Vagina (tissue), 2 donors: ENCODE results near the gene LIFR. TPM values are rescaled to one million over a fixed set of nuclear protein-coding genes. Genes with fewer than 3 reads are reported as not detected.
A peak's percentile ranks its signal among the peaks of the same experiment; 100 is the strongest.

Experiments
- DNase-seq, 2 donors: peaks; one replicate each; pipeline ENCODE4 v3.0.0-alpha.2; 2017; ENCODE audit errors: extremely low spot score in 2 of 2
- H3K27ac ChIP-seq: fragments of 200-600 bp; sonication (generic); one replicate; pipeline ENCODE4 v1.5.1; 2019
- H3K27me3 ChIP-seq: fragments of 200-600 bp; sonication (generic); one replicate; pipeline ENCODE4 v1.5.1; 2019
- H3K36me3 ChIP-seq, 2 donors: fragments of 200-600 bp; sonication (generic); one replicate each; pipeline ENCODE4 v1.5.1; 2017 to 2019
- H3K4me1 ChIP-seq: fragments of 200-600 bp; sonication (generic); one replicate; pipeline ENCODE4 v1.5.1; 2019
- H3K4me3 ChIP-seq, 2 donors: fragments of 200-600 bp; sonication (generic); 1 replicate in 1 of 2; 2 replicates in 1 of 2; pipeline ENCODE4 v1.5.1; 2016 to 2019
- H3K9me3 ChIP-seq: fragments of 200-600 bp; sonication (generic); one replicate; pipeline ENCODE4 v1.5.1; 2019
- POLR2A ChIP-seq, 2 donors: fragments of 450-650 bp; IDR thresholded peaks; one replicate each; pipeline ENCODE4 v1.6.1; 2017; ENCODE audit warnings: antibody characterized with exemption in 2 of 2, mild to moderate bottlenecking in 2 of 2, moderate library complexity in 2 of 2
- POLR2AphosphoS5 ChIP-seq, 2 donors: sonication (generic); formaldehyde crosslinking; IDR thresholded peaks; one replicate each; pipeline ENCODE4 v1.9.0; 2017; ENCODE audit warnings: antibody characterized with exemption in 2 of 2, mild to moderate bottlenecking in 2 of 2, low read depth in 1 of 2; ENCODE audit not compliant: insufficient read depth in 1 of 2
- intact Hi-C: fragments of 100-400 bp; cut with DNase I; formaldehyde crosslinking; loops from one replicate; pipeline ENCODE4 v1.15.1; 2023
- total RNA-seq: library from RNA; depleted of rRNA; stranded (reverse); fragments of >200 nt; gene quantifications from one replicate; pipeline ENCODE4 v1.2.3, GENCODE V29; 2016
- TF ChIP-seq, protein P1 (sequence below), 3 experiments: fragments of 450-650 bp in 2 of 3; fragments of 200-600 bp in 1 of 3; sonication (generic) in 1 of 3; IDR thresholded peaks; one replicate each; pipeline ENCODE4 v1.5.1; 2017 to 2019; ENCODE audit warnings: antibody characterized with exemption in 3 of 3, mild to moderate bottlenecking in 2 of 3, moderate library complexity in 2 of 3

The LIFR gene
- total RNA-seq, 1 donor from 2014 or later: 63.3 TPM

DNA sequence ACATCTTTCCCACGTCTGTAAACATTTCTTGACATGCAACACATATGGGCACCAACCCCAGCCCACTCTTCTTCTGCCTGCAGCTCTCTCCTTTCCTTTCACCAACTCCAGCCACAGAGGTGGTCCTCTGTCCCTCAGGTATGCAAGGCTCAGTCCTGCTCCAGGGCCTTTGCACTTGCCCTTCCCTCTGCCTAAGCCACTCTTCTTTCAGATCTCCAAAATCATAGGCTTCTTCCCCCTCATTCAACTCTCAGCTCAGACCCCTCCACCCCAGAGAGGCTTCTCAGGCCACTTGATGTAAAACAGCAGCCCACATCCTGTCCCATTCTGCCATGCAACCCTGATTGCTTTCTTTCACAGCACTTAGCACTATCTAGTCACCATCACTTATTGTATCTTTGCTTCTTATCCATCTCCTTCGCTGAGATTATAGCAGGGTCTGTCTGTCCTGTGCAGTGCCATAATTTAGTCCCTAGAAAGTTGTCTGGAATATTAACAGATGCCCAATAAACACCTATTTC is 3.4 kb downstream of the LIFR start:
- H3K27ac ChIP-seq: no peak overlapping the region
- DNase-seq: no peak
- TF ChIP-seq, protein P1, sequence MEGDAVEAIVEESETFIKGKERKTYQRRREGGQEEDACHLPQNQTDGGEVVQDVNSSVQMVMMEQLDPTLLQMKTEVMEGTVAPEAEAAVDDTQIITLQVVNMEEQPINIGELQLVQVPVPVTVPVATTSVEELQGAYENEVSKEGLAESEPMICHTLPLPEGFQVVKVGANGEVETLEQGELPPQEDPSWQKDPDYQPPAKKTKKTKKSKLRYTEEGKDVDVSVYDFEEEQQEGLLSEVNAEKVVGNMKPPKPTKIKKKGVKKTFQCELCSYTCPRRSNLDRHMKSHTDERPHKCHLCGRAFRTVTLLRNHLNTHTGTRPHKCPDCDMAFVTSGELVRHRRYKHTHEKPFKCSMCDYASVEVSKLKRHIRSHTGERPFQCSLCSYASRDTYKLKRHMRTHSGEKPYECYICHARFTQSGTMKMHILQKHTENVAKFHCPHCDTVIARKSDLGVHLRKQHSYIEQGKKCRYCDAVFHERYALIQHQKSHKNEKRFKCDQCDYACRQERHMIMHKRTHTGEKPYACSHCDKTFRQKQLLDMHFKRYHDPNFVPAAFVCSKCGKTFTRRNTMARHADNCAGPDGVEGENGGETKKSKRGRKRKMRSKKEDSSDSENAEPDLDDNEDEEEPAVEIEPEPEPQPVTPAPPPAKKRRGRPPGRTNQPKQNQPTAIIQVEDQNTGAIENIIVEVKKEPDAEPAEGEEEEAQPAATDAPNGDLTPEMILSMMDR (IDR thresholded peaks at IDR 0.05): no peak
- TF ChIP-seq POLR2A (IDR thresholded peaks at IDR 0.05): no peak
- no peak for TF ChIP-seq POLR2AphosphoS5 (IDR thresholded peaks at IDR 0.05; ENCODE audit: insufficient read depth in 1 of 2, low read depth in 1 of 2)
- no peaks in the 10 kb centered on the region for H3K9me3 ChIP-seq
- peaks cover 44% of the 10 kb centered on the region for H3K4me1 ChIP-seq
- H3K36me3 ChIP-seq: no peaks in the 10 kb centered on the region
- H3K27me3 ChIP-seq: no peaks in the 10 kb centered on the region
- intact Hi-C loops: no loop called here
- H3K4me3 ChIP-seq: peak overlapping the region in 1 of 2 donors; percentile 74

DNA sequence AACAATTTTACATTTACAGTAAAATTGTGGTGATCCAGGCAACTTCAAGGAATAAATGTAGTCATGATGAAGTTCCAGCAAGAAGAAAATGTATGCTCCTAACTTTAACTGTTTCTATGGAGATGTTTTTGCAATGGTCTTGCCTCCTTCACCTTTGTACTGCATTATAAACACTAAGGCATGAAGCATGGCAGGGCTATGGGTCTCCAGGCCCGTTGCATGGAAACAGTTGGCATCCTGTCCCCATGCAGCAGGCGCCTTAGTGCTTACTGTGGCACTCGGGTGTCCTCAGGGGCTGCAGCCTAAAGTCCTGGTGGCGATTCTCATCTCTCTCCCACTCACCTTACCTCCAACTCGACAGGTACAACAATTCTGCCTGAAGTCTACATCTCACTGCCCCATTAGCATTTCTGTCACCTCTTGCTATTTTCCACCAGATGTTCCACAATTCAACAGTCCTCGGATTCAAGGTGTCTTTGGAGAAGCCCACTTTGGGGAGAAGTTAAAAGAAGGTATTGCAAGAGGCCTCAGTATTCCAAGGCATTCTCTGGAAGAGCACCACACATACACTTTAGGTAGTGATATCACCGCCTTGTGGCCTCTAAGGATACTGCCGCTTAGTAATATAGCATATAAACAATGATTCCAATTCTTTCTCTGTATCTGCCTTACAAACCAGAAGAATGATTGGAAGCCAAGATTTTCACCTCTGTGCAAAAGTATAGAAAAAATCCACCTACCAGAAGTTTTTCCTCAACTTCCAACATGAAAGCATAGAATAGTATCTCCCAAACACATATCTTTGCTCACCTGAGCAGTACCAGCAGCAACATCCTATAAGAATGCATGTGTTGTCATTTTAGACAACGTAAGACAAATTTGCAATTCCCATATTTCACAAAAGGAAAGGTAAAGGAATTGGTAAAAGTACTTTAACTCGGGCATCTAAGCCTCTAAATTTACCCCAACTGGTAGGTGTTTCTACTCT is 5.1 kb downstream of the LIFR start:
- Histone ChIP-seq H3K27me3 (no peaks in the 10 kb centered on the region), H3K36me3 (no peaks in the 10 kb centered on the region), H3K4me1 (peaks cover 44% of the 10 kb centered on the region), H3K4me3 (peak overlapping the region in 1 of 2 donors; percentile 74), H3K27ac (no peak overlapping the region), H3K9me3 (no peaks in the 10 kb centered on the region)
- no peak for DNase-seq
- intact Hi-C loops: no loop called here
- TF ChIP-seq POLR2A (IDR thresholded peaks at IDR 0.05) (no peak), POLR2AphosphoS5 (IDR thresholded peaks at IDR 0.05; ENCODE audit: insufficient read depth in 1 of 2, low read depth in 1 of 2) (no peak)
- TF ChIP-seq, protein P1 (IDR thresholded peaks at IDR 0.05): peak in 1 of 3 experiments; percentile 41

DNA sequence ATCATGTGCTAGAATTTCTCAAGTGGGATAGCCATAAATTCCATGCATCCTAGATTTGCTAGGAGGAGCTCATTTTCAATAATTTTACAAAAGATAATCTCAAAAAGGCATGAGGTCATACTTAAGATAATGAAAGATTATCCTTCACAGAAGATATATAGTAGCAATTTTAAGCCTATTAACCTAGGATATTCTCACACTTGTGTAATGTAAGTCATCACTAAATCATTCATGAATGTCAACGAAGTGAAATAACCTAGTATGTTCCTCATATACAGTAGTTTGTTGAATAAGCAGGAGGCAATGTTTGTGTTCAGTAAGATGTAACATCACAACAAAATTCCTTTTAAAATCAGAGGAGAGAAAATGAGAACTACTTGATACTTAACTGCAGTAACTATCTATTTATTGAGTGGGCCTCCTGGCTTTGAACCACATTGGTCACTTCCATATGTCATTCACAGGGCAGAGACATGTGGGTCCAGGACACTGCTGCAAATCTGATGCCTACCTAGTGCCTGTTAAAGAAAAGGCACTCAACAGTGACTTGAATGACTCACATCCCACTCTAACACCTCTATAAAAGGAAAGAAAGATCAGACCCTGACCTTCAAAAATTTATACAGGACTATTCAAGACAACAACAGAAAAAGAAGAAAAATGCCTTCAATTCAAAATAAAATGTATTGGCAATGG is 8.2 kb downstream of the LIFR start:
- H3K4me3 ChIP-seq: no peak overlapping the region

DNA sequence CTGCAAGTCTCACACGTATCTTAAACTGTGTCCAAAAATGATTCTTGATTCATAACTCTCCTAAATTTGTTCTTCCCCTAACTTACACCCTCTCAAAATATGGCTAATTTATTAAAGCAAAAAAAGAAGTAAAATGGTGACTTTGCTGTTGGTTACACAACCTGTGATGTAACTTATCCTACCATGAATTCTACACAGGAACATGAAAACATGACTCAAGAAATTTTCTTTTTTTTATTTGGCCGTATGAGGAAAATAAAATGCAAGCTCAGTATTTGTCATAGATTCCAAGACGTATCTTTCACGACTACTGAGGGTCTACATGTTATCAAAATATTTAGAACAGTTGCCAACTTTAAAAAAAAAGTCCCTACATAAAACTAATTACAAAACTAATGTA is 9.2 kb downstream of the LIFR start:
- Histone ChIP-seq H3K4me3 (no peak overlapping the region), H3K27ac (no peak overlapping the region), H3K36me3 (no peaks in the 10 kb centered on the region), H3K27me3 (no peaks in the 10 kb centered on the region), H3K4me1 (peaks cover 38% of the 10 kb centered on the region), H3K9me3 (no peaks in the 10 kb centered on the region)
- TF ChIP-seq POLR2AphosphoS5 (IDR thresholded peaks at IDR 0.05; ENCODE audit: insufficient read depth in 1 of 2, low read depth in 1 of 2): no peak
- TF ChIP-seq, protein P1 (IDR thresholded peaks at IDR 0.05): no peak
- TF ChIP-seq POLR2A (IDR thresholded peaks at IDR 0.05): no peak
- intact Hi-C loops: no loop called here
- DNase-seq: no peak

More for the DNA sequence above, 8.2 kb downstream of the LIFR start:
- TF ChIP-seq POLR2AphosphoS5 (IDR thresholded peaks at IDR 0.05; ENCODE audit: insufficient read depth in 1 of 2, low read depth in 1 of 2): no peak
- TF ChIP-seq POLR2A (IDR thresholded peaks at IDR 0.05): no peak
- TF ChIP-seq, protein P1 (IDR thresholded peaks at IDR 0.05): no peak
- H3K9me3 ChIP-seq: no peaks in the 10 kb centered on the region
- H3K27ac ChIP-seq: no peak overlapping the region
- H3K36me3 ChIP-seq: no peaks in the 10 kb centered on the region
- intact Hi-C loops: no loop called here
- no peaks in the 10 kb centered on the region for H3K27me3 ChIP-seq
- H3K4me1 ChIP-seq: peaks cover 39% of the 10 kb centered on the region
- no peak for DNase-seq
